Spleen (tissue), 11 donors: ENCODE measurements around the gene IFI30. TPM values are rescaled to one million over a fixed set of nuclear protein-coding genes. Genes with fewer than 3 reads are reported as not detected.
A peak's percentile ranks its signal among the peaks of the same experiment; 100 is the strongest.

ENCODE experiments used
- DNase-seq: peaks from one replicate; pipeline ENCODE4 v3.0.0-alpha.2; 2020
- H3K27ac ChIP-seq, 8 donors: fragments of 200-600 bp; sonication (generic) in 7 of 8; 1 replicate in 4 of 8; 2 replicates in 4 of 8; pipeline versions ENCODE4 v1.5.0 to v1.8.0; 2016 to 2021; ENCODE audit warnings: inconsistent platforms in 4 of 8, mild to moderate bottlenecking in 4 of 8, moderate library complexity in 1 of 8
- H3K27me3 ChIP-seq, 7 donors: fragments of 200-600 bp; sonication (generic) in 6 of 7; replicated peaks in 1 of 7; 1 replicate in 4 of 7; 2 replicates in 3 of 7; pipeline versions ENCODE4 v1.5.0 to v1.8.0; 2016 to 2021; ENCODE audit warnings: inconsistent platforms in 3 of 7, mild to moderate bottlenecking in 1 of 7
- H3K36me3 ChIP-seq, 6 donors: fragments of 200-600 bp; sonication (generic) in 5 of 6; 1 replicate in 4 of 6; 2 replicates in 2 of 6; pipeline versions ENCODE4 v1.5.0 to v1.8.0; 2016 to 2021; ENCODE audit warnings: inconsistent platforms in 2 of 6
- H3K4me1 ChIP-seq, 6 donors: fragments of 200-600 bp; sonication (generic) in 5 of 6; 1 replicate in 3 of 6; 2 replicates in 3 of 6; pipeline versions ENCODE4 v1.5.0 to v1.8.0; 2016 to 2021; ENCODE audit warnings: inconsistent platforms in 3 of 6
- H3K4me3 ChIP-seq, 8 donors: fragments of 200-600 bp; sonication (generic) in 7 of 8; 1 replicate in 4 of 8; 2 replicates in 4 of 8; pipeline versions ENCODE4 v1.5.0 to v1.8.0; 2016 to 2021; ENCODE audit warnings: inconsistent platforms in 4 of 8, mild to moderate bottlenecking in 4 of 8, moderate library complexity in 2 of 8
- H3K9me3 ChIP-seq, 8 donors: fragments of 200-600 bp; sonication (generic) in 7 of 8; 1 replicate in 4 of 8; 2 replicates in 4 of 8; pipeline versions ENCODE4 v1.5.0 to v1.8.0; 2016 to 2021; ENCODE audit warnings: inconsistent platforms in 4 of 8
- POLR2A ChIP-seq, 3 donors: fragments of 450-650 bp; IDR thresholded peaks; one replicate each; pipeline ENCODE4 v1.5.1; 2017; ENCODE audit warnings: antibody characterized with exemption in 3 of 3, mild to moderate bottlenecking in 1 of 3
- POLR2AphosphoS5 ChIP-seq, 3 donors: sonication (generic); formaldehyde crosslinking; IDR thresholded peaks; one replicate each; pipeline ENCODE4 v1.5.1; 2017; ENCODE audit warnings: antibody characterized with exemption in 3 of 3
- WGBS, 5 donors: extraction: QIAGEN DNeasy Blood & Tissue Kit in 3 of 5; methylation state at CpG; one replicate each; pipeline versions ENCODE4 v1.1.5 to v1.1.7; 2013 to 2018; 5-methylcytosine and 5-hydroxymethylcytosine counted together
- intact Hi-C: fragments of 100-400 bp; cut with DNase I; formaldehyde crosslinking; loops from one replicate; pipeline ENCODE4 v1.15.0; 2023; ENCODE audit warnings: low total_unique reads
- polyA plus RNA-seq, 3 donors: library from polyadenylated mRNA; stranded (reverse); fragments of 200-250 nt; gene quantifications; one replicate each; pipeline ENCODE4 v1.2.1, GENCODE V29; 2013
- total RNA-seq, 7 donors: library from RNA; depleted of rRNA in 3 of 7; stranded (reverse); fragments of >200 nt in 3 of 7; fragmentation: NEBNext Ultra II Directional in 4 of 7; extraction: Animal tissue kit (Norgen Biotek cat#: 25700) in 4 of 7; gene quantifications; one replicate each; pipeline versions ENCODE4 v1.1.0 to v1.2.1, GENCODE V29; 2016 to 2021
- TF ChIP-seq, protein P1 (sequence below), 11 experiments: fragments of 200-600 bp in 7 of 11; fragments of 450-650 bp in 4 of 11; sonication (generic) in 4 of 11; IDR thresholded peaks in 8 of 11; conservative IDR thresholded peaks in 3 of 11; 1 replicate in 7 of 11; 2 replicates in 4 of 11; pipeline versions ENCODE4 v1.4.0 to v1.8.0; 2016 to 2021; ENCODE audit warnings: antibody characterized with exemption in 11 of 11, inconsistent platforms in 4 of 11, mild to moderate bottlenecking in 1 of 11
- donor health status: healthy with polysubstance abuse.
- donor health status: DM: no; HTN: no; CAD: no; lungs with moderate emphysema.
- donor health status: DM: no; HTN: no; CAD: no.
- donor health status: Bipolar disorder and iron deficiency.
- donor health status: healthy.
- donor health status: DM: no; HTN: no; CAD: no.
- donor health status: DM: yes; HTN: yes; CAD: no.

The IFI30 gene
- total and polyA plus RNA-seq, 10 donors, result 206 to 475 (median 288) TPM

DNA sequence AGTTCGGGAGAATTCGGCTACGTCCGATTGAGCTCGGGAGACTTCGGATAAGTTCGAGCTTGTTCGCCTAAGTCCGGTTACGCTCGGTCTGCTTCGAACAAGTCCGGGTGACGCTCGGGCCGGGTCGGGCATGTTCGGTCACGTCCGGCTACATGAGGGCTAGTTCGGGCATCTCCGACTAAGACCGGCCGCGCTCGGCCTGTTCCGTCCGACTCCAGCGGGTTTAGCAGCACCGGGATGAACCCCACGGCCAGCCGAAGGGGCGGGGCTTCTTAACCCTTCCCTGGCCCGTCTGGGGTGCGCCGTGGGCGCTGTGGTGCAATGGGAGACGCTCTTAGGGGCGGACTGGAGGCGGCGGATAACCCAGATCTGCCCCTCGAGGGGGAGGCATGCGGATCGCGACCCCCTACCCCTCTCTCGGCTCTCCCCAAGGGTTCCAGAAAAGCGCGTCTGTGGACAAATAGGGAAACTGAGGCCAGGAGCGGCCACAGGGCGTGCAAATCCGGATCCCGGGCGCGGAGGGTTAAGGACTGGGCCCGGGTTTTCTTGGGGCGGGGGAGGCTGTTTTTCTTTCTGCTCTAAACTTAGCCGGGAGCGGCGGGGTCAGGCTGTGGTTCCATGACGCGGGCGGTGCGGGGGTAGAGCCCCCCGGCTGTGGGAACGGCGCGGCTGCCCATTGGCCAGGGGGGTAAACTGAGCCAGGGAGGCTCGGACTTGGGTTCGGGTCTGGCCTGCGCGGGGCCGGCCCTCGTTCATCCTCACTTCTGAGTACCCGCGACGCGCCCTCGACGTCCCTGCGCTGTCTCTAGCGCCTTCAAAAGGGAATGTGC lies 51.1 kb downstream of the IFI30 start:
- H3K27me3 ChIP-seq, result peaks cover 3 to 100% (median 63%) of the 10 kb centered on the region in 7 donors
- no peaks in the 10 kb centered on the region for H3K36me3 ChIP-seq
- H3K4me3 ChIP-seq, result peak overlapping the region; percentile 1 to 70 (median 38)
- DNase-seq, result peak; percentile 96
- peak overlapping the region in 7 of 8 donors; percentile 32 to 80 (median 63) for H3K27ac ChIP-seq
- intact Hi-C loops, result no loop called here
- TF ChIP-seq POLR2A (IDR thresholded peaks at IDR 0.05), result no peak
- TF ChIP-seq, protein P1, sequence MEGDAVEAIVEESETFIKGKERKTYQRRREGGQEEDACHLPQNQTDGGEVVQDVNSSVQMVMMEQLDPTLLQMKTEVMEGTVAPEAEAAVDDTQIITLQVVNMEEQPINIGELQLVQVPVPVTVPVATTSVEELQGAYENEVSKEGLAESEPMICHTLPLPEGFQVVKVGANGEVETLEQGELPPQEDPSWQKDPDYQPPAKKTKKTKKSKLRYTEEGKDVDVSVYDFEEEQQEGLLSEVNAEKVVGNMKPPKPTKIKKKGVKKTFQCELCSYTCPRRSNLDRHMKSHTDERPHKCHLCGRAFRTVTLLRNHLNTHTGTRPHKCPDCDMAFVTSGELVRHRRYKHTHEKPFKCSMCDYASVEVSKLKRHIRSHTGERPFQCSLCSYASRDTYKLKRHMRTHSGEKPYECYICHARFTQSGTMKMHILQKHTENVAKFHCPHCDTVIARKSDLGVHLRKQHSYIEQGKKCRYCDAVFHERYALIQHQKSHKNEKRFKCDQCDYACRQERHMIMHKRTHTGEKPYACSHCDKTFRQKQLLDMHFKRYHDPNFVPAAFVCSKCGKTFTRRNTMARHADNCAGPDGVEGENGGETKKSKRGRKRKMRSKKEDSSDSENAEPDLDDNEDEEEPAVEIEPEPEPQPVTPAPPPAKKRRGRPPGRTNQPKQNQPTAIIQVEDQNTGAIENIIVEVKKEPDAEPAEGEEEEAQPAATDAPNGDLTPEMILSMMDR (IDR thresholded peaks at IDR 0.05 in 8 of 11, conservative IDR thresholded peaks at IDR 0.05 in 3 of 11), result no peak
- peak in 2 of 3 donors; percentile 8 to 55 for TF ChIP-seq POLR2AphosphoS5 (IDR thresholded peaks at IDR 0.05)
- WGBS, 5 donors, result 3 to 7% (median 3%) methylated on average over 48 to 81 of the region's 81 CpGs
- peaks cover 18 to 41% (median 30%) of the 10 kb centered on the region in 6 donors for H3K4me1 ChIP-seq
- no peaks in the 10 kb centered on the region for H3K9me3 ChIP-seq

DNA sequence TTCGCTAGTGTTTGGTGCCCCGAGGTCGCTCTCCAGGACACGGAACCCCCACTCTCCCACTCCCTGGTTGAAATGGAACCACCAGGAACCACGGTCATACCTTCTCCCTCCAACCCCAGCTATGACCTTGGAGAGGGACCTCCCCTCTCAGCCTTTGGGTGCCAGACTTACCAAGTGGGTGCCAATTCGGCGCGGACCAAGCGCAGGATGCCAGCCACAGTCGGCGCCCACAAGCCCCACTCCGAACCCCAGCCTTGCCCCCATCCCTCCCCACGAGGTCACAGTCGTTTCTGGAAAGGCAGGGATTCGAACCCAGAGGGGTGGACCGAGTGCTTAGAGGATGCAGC lies 51.7 kb downstream of the IFI30 start:
- intact Hi-C loops, result no loop called here
- no peak for DNase-seq
- peak overlapping the region in 7 of 8 donors; percentile 32 to 80 (median 58) for H3K27ac ChIP-seq
- H3K4me1 ChIP-seq, result peaks cover 18 to 41% (median 30%) of the 10 kb centered on the region in 6 donors
- no peaks in the 10 kb centered on the region for H3K36me3 ChIP-seq
- H3K9me3 ChIP-seq, result no peaks in the 10 kb centered on the region
- peak overlapping the region in 4 of 8 donors; percentile 37 to 70 (median 42) for H3K4me3 ChIP-seq
- WGBS, 5 donors, result 8 to 24% (median 20%) methylated on average over 15 to 16 of the region's 16 CpGs
- TF ChIP-seq POLR2AphosphoS5 (IDR thresholded peaks at IDR 0.05), result peak in 1 of 3 donors; percentile 6
- no peak for TF ChIP-seq POLR2A (IDR thresholded peaks at IDR 0.05)
- H3K27me3 ChIP-seq, result peaks cover 3 to 100% (median 64%) of the 10 kb centered on the region in 7 donors

- Histone ChIP-seq H3K9me3 (no peaks in the 10 kb centered on the region), H3K36me3 (no peaks in the 10 kb centered on the region), H3K4me3 (peak within 1 kb of the TSS in 4 of 8 donors; percentile 37 to 70 (median 42)), H3K27ac (peak within 1 kb of the TSS in 7 of 8 donors; percentile 32 to 80 (median 58)), H3K27me3 (peaks cover 3 to 100% (median 59%) of the 10 kb centered on the region in 7 donors), H3K4me1 (peaks cover 18 to 38% (median 30%) of the 10 kb centered on the region in 6 donors)
- intact Hi-C loops, result no loop called here
- 2 to 5% (median 3%) methylated on average over 42 to 51 of the region's 51 CpGs for WGBS, 5 donors
- TF ChIP-seq POLR2A (IDR thresholded peaks at IDR 0.05) (no peak), POLR2AphosphoS5 (IDR thresholded peaks at IDR 0.05) (peak; percentile 27 to 62 (median 46))
- TF ChIP-seq, protein P1 (IDR thresholded peaks at IDR 0.05 in 8 of 11, conservative IDR thresholded peaks at IDR 0.05 in 3 of 11), result no peak
- DNase-seq, result peak; percentile 75
Observed at GRCh38 chr19:18225702-18226468, 52.3 kb downstream of the IFI30 start, which contains the start of gene PDE4C. PDE4C (minus strand) TSS chr19:18226438; CDS start chr19:18226415, 23 bp downstream.

DNA sequence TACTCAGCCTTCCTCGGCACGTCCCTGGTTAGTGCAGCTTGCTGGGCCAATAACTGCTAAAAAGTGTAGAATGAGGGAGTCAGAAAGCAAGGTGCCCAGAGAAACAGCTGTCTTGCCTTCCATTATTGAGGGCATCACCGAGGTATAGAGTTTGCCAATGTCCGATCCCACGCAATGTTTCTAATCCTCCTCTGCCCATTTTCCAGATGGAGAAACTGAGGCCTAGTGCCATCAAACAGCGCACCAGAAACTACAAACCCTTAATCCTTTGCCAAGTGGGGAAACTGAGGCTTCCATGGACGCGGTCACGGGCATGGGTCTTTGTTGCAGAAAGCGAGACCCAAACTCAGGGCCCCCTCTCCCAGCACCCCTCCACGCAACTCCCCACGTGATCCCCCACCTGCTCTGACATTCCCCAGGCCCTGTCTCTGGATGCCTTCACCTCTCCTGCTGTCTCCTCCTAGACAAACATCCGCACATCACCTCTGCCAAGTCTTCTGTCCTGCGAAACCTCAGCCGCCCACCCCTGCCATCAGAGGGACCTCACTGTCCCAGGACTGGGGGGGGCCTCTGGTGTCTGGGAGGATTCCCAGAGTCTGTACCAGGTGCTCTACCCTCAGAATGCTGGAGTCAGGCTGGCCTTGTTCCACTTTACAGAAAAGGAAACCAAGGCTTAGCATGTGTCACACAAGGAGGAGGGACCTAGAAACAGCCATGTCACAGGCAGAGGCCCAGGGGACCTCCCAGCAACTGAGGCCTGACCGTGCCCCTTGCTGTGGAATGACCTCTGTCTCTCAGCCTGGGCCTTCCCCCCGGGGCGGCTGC lies 53.6 kb downstream of the IFI30 start:
- intact Hi-C loops, result no loop called here
- peaks cover 3 to 100% (median 54%) of the 10 kb centered on the region in 7 donors for H3K27me3 ChIP-seq
- H3K27ac ChIP-seq, result no peak overlapping the region
- WGBS, 5 donors, result 75 to 85% (median 83%) methylated on average over 18 of the region's 18 CpGs
- peaks cover 18 to 46% (median 38%) of the 10 kb centered on the region in 6 donors for H3K4me1 ChIP-seq
- TF ChIP-seq POLR2AphosphoS5 (IDR thresholded peaks at IDR 0.05), result peak in 1 of 3 donors; percentile 18
- TF ChIP-seq, protein P1 (IDR thresholded peaks at IDR 0.05 in 8 of 11, conservative IDR thresholded peaks at IDR 0.05 in 3 of 11), result no peak
- no peak for TF ChIP-seq POLR2A (IDR thresholded peaks at IDR 0.05)
- no peak for DNase-seq
- no peaks in the 10 kb centered on the region for H3K36me3 ChIP-seq
- H3K4me3 ChIP-seq, result no peak overlapping the region
- no peaks in the 10 kb centered on the region for H3K9me3 ChIP-seq
